Activated T-cell treated with anti-CD3 and anti-CD28 coated beads for 48 hours (primary cell): ENCODE measurements around the gene TMEM139.

Source experiments
- DNase-seq: peaks from one replicate; pipeline ENCODE4 v3.0.0-alpha.2; 2020; ENCODE audit warnings: low read depth

The TMEM139 gene

DNA sequence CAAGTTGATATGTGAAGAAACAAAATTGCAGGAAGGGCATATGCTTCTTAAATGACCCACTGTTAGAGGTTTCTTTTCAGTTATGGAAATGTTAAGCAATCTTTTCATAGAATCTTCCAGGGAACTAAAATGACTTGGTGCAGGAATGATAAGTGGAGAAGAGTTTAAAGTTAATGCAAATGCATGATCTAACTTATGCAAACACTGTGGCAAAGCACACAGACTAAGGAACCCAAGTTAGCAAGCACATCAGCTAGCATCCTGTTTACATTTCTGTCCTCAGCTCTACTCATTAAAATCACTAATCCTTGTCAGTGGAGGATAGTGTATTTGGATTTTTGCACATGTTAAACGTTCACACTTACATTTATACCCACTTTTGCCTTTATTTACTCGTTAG is 40.5 kb downstream of the TMEM139 start:
- no peak for DNase-seq

GRCh38 chr7:143327903-143328302 is 43.1 kb downstream of the TMEM139 start:
- DNase-seq, result no peak

- no peak for DNase-seq
Measured at GRCh38 chr7:143329471-143330170, 44.9 kb downstream of the TMEM139 start.

GRCh38 chr7:143331179-143331801 is 46.5 kb downstream of the TMEM139 start:
- DNase-seq, result no peak

GRCh38 chr7:143334244-143334643 is 49.5 kb downstream of the TMEM139 start:
- DNase-seq, result no peak

- no peak for DNase-seq
Measured at GRCh38 chr7:143337216-143337615, 52.5 kb downstream of the TMEM139 start.
